Chondrocyte (in vitro differentiated cells): Measurements from ENCODE around the gene STK38L. TPM values are rescaled to one million over a fixed set of nuclear protein-coding genes. Genes with fewer than 3 reads are reported as not detected.

ENCODE experiments used
- DNase-seq: peaks from one replicate; pipeline ENCODE4 v3.0.0; 2021; ENCODE audit warnings: mixed read lengths, low spot score
- H3K27ac Mint-ChIP-seq: one replicate; pipeline ENCODE4 v1.8.0; 2021; ENCODE audit warnings: mild to moderate bottlenecking, moderate library complexity, mixed read lengths; ENCODE audit not compliant: unreplicated experiment
- H3K27me3 Mint-ChIP-seq: 2 replicates; pipeline ENCODE4 v1.8.0; 2021; ENCODE audit warnings: low read depth, mixed read lengths
- H3K36me3 Mint-ChIP-seq: 2 replicates; pipeline ENCODE4 v1.8.0; 2021; ENCODE audit warnings: low read depth, mixed read lengths
- H3K4me1 Mint-ChIP-seq: 2 replicates; pipeline ENCODE4 v1.8.0; 2021; ENCODE audit warnings: low read depth, mild to moderate bottlenecking, mixed read lengths
- H3K4me3 Mint-ChIP-seq: one replicate; pipeline ENCODE4 v1.8.0; 2021; ENCODE audit warnings: mild to moderate bottlenecking, moderate library complexity, mixed read lengths; ENCODE audit not compliant: unreplicated experiment
- H3K9me3 Mint-ChIP-seq: 2 replicates; pipeline ENCODE4 v1.8.0; 2021; ENCODE audit warnings: low read depth, mixed read lengths
- CTCF ChIP-seq: fragments of 200-600 bp; sonication (generic); IDR thresholded peaks from 2 replicates; pipeline ENCODE4 v1.5.0; 2021; ENCODE audit warnings: antibody characterized with exemption, mild to moderate bottlenecking, moderate library complexity
- total RNA-seq: library from RNA; stranded (reverse); gene quantifications from 3 replicates; pipeline ENCODE4 v1.2.1, GENCODE V29; 2021

The STK38L gene
- total RNA-seq, 1 donor from 2014 or later = 219 TPM

GRCh38 chr12:27291862-27292261, 47.8 kb downstream of the STK38L start:
- peaks cover 96% of the 10 kb centered on the region for H3K4me1 Mint-ChIP-seq
- DNase-seq = no peak
- H3K27me3 Mint-ChIP-seq = no peaks in the 10 kb centered on the region
- no peak overlapping the region for H3K4me3 Mint-ChIP-seq
- no peak for TF ChIP-seq CTCF
- H3K27ac Mint-ChIP-seq = peak overlapping the region; percentile 64
- H3K36me3 Mint-ChIP-seq = peaks cover 17% of the 10 kb centered on the region
- H3K9me3 Mint-ChIP-seq = no peaks in the 10 kb centered on the region

GRCh38 chr12:27292718-27293117, 48.6 kb downstream of the STK38L start:
- H3K27ac Mint-ChIP-seq = peak overlapping the region; percentile 93
- no peak overlapping the region for H3K4me3 Mint-ChIP-seq
- no peaks in the 10 kb centered on the region for H3K9me3 Mint-ChIP-seq
- H3K4me1 Mint-ChIP-seq = peaks cover 95% of the 10 kb centered on the region
- no peak for TF ChIP-seq CTCF
- H3K27me3 Mint-ChIP-seq = no peaks in the 10 kb centered on the region
- H3K36me3 Mint-ChIP-seq = peaks cover 17% of the 10 kb centered on the region
- DNase-seq = no peak

GRCh38 chr12:27293463-27293862, 49.4 kb downstream of the STK38L start:
- no peak for DNase-seq
- TF ChIP-seq CTCF = no peak
- peaks cover 22% of the 10 kb centered on the region for H3K36me3 Mint-ChIP-seq
- peak overlapping the region; percentile 93 for H3K27ac Mint-ChIP-seq
- H3K4me3 Mint-ChIP-seq = no peak overlapping the region
- H3K9me3 Mint-ChIP-seq = no peaks in the 10 kb centered on the region
- no peaks in the 10 kb centered on the region for H3K27me3 Mint-ChIP-seq
- peaks cover 97% of the 10 kb centered on the region for H3K4me1 Mint-ChIP-seq

GRCh38 chr12:27296674-27297073, 52.6 kb downstream of the STK38L start:
- H3K9me3 Mint-ChIP-seq = peaks cover 7% of the 10 kb centered on the region
- no peak overlapping the region for H3K4me3 Mint-ChIP-seq
- H3K36me3 Mint-ChIP-seq = peaks cover 34% of the 10 kb centered on the region
- H3K27me3 Mint-ChIP-seq = no peaks in the 10 kb centered on the region
- peak overlapping the region; percentile 38 for H3K27ac Mint-ChIP-seq
- TF ChIP-seq CTCF = no peak
- DNase-seq = no peak
- H3K4me1 Mint-ChIP-seq = peaks cover 90% of the 10 kb centered on the region

- H3K36me3 Mint-ChIP-seq = peaks cover 34% of the 10 kb centered on the region
- no peak overlapping the region for H3K4me3 Mint-ChIP-seq
- TF ChIP-seq CTCF = no peak
- no peaks in the 10 kb centered on the region for H3K27me3 Mint-ChIP-seq
- DNase-seq = no peak
- peak overlapping the region; percentile 82 for H3K27ac Mint-ChIP-seq
- H3K4me1 Mint-ChIP-seq = peaks cover 86% of the 10 kb centered on the region
- H3K9me3 Mint-ChIP-seq = peaks cover 7% of the 10 kb centered on the region
Observed at GRCh38 chr12:27297566-27297965, 53.5 kb downstream of the STK38L start.
